Testis (tissue), 2 donors: ENCODE results near the gene POGLUT3.

ENCODE experiments used
- CTCF ChIP-seq, 3 experiments: fragments of 450-650 bp in 2 of 3; fragments of 200-600 bp in 1 of 3; sonication (generic) in 1 of 3; IDR thresholded peaks; one replicate each; pipeline ENCODE4 v1.5.1; 2016 to 2019; ENCODE audit warnings: antibody characterized with exemption in 3 of 3, mild to moderate bottlenecking in 2 of 3, moderate library complexity in 1 of 3
- POLR2A ChIP-seq: fragments of 450-650 bp; IDR thresholded peaks from one replicate; pipeline ENCODE4 v1.6.1; 2017; ENCODE audit warnings: antibody characterized with exemption, mild to moderate bottlenecking, moderate library complexity

- TF ChIP-seq CTCF (IDR thresholded peaks at IDR 0.05) = no peak
- TF ChIP-seq POLR2A = no peak
Observed at GRCh38 chr11:108500721-108501120, 2.5 kb upstream of the POGLUT3 start.
